GM19395 (cell line): ENCODE results near the gene APOC4.
"Not testable (repeated sequence)": the region's sequence is repeated elsewhere in the genome, so short reads cannot be mapped to it uniquely, and the experiment has no call there.

Experiments
- ATAC-seq: cut with Tn5 transposase; IDR thresholded peaks from one replicate; pipeline ENCODE4 v1.9.1; 2021; ENCODE audit warnings: mild to moderate bottlenecking, moderate library complexity; ENCODE audit not compliant: unreplicated experiment

APOC4 gene, protein sequence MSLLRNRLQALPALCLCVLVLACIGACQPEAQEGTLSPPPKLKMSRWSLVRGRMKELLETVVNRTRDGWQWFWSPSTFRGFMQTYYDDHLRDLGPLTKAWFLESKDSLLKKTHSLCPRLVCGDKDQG

DNA sequence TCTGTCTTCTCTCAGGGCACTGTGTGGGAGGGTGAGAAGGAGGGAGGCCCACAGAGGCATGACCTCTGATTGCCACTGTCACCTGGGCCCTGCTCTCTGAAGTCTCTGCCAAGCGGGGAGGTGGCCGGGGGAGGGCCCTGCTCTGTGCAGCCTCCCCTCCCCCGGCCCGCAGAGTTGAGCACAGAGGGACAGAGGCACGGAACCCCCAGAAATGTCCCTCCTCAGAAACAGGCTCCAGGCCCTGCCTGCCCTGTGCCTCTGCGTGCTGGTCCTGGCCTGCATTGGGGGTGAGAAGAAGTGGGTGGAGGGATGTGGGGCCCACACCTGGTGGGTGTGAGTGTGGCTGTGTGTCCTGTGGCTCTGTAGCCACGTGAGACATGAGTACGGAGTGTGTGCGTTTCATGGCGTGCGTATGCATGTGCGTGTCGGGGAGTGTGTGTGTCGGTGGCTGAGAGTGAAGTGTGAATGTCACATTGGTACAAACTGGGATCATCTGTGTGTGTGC is at the start of gene APOC4:
TSS of gene APOC4 (plus strand) at position 171 of the 505 bp plus-strand sequence. CDS start at position 212, 41 bp downstream.
- no peak for ATAC-seq

DNA sequence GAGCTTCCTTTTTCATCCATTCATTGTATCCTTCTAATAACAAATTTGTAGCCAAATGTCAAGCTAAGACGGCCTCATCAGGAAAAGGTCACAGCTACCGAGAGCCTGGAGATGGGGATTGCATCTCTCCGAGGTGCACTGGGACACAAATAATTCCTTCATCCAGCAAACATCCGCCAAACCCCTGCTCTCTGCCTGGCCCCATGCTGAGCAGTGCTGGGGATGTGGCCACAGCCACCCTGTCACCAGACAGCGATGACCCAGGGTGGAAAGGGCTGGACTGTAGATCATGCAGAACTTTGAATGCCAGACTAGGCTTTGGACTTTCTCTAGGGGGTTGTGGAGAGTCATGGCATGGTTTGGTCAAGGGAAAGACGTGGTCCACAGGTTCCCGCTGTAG is 49.1 kb upstream of the APOC4 start:
- no peak for ATAC-seq

DNA sequence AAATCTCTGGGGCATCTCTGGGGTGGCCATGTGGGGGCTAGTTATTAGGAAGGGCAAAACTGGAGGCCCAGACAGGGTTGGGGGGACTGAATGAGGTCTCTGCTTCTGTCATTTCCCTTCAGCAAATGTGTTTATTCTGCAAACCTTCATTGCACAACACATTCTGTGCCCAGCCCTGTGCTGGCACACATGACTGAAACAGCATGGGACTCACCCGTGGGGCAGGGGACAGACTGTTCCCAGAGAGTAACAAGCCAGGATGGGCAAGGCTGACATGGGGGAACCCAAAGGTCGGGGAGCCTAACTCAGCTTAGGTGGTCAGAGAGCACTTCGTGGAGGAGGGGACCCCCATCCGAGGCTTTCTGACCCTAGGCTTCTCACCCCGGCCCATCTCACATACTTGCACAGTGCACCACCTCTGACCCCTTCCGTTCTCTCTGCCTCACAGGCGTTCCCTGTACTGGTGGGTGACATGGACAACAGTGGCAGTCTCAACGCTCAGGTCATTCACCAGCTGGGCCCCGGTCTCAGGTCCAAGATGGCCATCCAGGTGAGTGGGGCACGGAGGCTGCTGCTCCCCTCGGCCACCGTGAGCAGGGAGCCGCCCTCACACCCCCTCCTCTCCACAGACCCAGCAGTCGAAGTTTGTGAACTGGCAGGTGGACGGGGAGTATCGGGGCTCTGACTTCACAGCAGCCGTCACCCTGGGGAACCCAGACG is 48.5 kb upstream of the APOC4 start:
- no peak for ATAC-seq

DNA sequence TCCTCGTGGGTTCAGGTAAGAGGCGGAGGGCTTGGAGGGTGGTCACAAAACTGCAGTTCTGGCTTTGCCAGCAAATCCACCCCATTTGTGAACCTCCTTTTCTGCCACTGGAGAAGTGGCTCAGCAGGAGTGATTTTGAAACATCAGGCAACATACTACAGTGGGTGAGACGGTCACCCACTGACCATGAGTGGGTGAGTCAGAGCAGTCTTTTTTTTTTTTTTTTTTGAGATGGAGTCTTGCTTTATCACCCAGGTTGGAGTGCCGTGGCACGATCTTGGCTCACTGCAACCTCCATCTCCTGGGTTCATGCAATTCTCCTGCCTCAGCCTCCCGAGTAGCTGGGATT is 48.0 kb upstream of the APOC4 start:
- no peak for ATAC-seq

DNA sequence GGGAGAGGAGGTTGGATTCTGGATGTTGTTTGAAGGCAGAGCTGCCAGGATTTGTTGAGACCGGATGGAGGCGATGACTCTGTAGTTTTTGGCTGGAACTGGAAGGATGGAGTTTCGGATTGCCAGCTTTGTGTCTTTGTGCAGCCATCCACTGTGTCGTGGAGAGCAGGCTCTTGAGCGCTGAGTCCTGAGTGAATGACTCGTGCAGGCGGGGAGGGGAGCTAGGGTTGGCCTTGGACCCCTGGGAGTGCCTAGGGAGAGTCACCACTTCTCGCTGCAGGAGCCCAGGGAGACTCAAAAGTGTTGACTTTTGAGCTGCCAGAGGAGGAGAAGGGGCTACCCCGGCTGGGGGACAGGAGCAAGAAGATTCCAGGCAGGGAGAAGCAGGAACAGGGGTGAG is 47.1 kb upstream of the APOC4 start:
- ATAC-seq, result no peak

DNA sequence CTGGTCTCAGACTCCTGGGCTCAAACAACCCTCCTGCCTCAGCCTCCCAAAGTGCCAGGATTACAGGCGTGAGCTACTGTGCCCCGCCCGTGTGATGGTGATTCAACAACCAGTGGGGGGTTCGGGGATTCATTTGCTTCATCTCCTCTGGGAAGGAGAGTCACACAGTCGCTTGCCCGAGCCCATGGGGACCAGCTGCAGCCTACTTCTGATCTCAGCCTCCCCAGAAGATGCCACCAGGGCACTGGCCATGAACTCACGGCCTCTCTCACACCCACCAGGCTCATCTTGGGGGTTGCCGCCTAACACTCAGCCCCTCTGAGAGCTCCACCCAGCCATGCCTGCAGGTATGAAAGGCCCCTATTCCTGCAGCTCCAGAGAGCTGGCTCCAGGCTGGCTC is 44.2 kb upstream of the APOC4 start:
- ATAC-seq, result no peak

DNA sequence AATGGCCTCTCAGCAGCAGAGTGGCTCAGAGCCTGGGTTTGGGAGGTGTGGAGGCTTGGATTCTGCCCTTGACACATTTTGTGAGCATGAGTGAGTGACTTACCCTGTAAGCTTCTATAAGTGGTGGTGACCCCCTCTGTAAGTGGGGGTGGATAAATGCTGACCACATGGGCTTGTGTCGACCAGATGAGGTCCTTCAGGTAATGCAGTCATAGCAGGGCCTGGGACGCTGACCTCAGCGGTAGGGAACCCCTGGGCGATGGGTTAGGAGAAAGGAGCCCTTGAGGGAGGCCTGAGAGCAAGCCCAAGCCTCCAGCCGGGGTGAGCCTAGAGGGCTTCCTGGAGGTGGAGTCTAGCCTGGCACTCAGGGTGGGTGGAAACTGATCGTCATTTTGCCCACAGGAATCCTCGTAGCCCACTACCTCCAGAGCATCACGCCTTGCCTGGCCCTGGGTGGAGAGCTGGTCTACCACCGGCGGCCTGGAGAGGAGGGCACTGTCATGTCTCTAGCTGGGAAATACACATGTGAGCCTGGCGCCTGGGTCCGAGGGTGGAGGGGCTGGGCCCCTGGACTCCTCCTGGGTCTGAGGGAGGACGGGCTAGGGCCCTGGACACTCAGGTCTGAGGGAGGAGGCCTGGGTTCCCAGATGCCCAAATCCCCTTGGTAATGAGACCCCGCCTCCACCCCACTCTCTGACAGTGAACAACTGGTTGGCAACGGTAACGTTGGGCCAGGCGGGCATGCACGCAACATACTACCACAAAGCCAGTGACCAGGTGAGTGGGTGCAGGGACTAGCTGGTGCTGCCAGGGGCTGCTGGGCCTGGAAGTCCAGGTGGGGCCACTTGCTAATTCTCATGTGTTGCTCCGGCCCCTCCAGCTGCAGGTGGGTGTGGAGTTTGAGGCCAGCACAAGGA is 41.5 kb upstream of the APOC4 start:
- no peak for ATAC-seq

DNA sequence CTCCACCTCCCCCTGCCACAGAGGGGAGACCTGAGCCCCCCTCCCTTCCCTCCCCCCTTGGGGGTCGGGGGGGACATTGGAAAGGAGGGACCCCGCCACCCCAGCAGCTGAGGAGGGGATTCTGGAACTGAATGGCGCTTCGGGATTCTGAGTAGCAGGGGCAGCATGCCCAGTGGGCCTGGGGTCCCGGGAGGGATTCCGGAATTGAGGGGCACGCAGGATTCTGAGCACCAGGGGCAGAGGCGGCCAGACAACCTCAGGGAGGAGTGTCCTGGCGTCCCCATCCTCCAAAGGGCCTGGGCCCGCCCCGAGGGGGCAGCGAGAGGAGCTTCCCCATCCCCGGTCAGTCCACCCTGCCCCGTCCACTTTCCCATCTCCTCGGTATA is 38.8 kb upstream of the APOC4 start:
- no peak for ATAC-seq

DNA sequence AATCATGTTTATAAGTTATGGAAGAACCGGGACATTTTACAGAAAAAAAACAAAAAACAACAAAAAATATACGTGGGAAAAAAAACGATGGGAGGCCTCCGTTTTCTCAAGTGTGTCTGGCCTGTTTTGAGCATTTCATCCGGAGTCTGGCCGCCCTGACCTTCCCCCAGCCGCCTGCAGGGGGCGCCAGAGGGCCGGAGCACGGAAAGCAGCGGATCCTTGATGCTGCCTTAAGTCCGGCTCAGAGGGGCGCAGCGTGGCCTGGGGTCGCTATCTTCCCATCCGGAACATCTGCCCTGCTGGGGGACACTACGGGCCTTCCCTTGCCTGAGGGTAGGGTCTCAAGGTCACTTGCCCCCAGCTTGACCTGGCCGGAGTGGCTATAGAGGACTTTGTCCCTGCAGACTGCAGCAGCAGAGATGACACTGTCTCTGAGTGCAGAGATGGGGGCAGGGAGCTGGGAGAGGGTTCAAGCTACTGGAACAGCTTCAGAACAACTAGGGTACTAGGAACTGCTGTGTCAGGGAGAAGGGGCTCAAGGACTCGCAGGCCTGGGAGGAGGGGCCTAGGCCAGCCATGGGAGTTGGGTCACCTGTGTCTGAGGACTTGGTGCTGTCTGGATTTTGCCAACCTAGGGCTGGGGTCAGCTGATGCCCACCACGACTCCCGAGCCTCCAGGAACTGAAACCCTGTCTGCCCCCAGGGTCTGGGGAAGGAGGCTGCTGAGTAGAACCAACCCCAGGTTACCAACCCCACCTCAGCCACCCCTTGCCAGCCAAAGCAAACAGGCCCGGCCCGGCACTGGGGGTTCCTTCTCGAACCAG is 38.2 kb upstream of the APOC4 start:
- no peak for ATAC-seq

DNA sequence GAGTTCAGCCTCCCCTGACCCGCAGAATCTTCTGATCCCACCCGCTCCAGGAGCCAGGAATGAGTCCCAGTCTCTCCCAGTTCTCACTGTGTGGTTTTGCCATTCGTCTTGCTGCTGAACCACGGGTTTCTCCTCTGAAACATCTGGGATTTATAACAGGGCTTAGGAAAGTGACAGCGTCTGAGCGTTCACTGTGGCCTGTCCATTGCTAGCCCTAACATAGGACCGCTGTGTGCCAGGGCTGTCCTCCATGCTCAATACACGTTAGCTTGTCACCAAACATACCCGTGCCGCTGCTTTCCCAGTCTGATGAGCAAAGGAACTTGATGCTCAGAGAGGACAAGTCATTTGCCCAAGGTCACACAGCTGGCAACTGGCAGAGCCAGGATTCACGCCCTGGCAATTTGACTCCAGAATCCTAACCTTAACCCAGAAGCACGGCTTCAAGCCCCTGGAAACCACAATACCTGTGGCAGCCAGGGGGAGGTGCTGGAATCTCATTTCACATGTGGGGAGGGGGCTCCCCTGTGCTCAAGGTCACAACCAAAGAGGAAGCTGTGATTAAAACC is 37.5 kb upstream of the APOC4 start:
- no peak for ATAC-seq

DNA sequence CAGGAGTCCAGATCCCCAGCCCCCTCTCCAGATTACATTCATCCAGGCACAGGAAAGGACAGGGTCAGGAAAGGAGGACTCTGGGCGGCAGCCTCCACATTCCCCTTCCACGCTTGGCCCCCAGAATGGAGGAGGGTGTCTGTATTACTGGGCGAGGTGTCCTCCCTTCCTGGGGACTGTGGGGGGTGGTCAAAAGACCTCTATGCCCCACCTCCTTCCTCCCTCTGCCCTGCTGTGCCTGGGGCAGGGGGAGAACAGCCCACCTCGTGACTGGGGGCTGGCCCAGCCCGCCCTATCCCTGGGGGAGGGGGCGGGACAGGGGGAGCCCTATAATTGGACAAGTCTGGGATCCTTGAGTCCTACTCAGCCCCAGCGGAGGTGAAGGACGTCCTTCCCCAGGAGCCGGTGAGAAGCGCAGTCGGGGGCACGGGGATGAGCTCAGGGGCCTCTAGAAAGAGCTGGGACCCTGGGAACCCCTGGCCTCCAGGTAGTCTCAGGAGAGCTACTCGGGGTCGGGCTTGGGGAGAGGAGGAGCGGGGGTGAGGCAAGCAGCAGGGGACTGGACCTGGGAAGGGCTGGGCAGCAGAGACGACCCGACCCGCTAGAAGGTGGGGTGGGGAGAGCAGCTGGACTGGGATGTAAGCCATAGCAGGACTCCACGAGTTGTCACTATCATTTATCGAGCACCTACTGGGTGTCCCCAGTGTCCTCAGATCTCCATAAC is 36.4 kb upstream of the APOC4 start, which contains the start of gene APOE:
TSS of gene APOE (plus strand) at position 360 of the 724 bp plus-strand sequence. CDS start 829 bp downstream, outside the sequence.
- no peak for ATAC-seq

DNA sequence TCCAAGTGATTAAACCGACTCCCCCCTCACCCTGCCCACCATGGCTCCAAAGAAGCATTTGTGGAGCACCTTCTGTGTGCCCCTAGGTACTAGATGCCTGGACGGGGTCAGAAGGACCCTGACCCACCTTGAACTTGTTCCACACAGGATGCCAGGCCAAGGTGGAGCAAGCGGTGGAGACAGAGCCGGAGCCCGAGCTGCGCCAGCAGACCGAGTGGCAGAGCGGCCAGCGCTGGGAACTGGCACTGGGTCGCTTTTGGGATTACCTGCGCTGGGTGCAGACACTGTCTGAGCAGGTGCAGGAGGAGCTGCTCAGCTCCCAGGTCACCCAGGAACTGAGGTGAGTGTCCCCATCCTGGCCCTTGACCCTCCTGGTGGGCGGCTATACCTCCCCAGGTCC is 34.4 kb upstream of the APOC4 start:
- no peak for ATAC-seq

DNA sequence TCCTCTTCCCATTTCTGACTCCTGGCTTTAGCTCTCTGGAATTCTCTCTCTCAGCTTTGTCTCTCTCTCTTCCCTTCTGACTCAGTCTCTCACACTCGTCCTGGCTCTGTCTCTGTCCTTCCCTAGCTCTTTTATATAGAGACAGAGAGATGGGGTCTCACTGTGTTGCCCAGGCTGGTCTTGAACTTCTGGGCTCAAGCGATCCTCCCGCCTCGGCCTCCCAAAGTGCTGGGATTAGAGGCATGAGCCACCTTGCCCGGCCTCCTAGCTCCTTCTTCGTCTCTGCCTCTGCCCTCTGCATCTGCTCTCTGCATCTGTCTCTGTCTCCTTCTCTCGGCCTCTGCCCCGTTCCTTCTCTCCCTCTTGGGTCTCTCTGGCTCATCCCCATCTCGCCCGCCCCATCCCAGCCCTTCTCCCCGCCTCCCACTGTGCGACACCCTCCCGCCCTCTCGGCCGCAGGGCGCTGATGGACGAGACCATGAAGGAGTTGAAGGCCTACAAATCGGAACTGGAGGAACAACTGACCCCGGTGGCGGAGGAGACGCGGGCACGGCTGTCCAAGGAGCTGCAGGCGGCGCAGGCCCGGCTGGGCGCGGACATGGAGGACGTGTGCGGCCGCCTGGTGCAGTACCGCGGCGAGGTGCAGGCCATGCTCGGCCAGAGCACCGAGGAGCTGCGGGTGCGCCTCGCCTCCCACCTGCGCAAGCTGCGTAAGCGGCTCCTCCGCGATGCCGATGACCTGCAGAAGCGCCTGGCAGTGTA is 33.8 kb upstream of the APOC4 start:
- no peak for ATAC-seq

DNA sequence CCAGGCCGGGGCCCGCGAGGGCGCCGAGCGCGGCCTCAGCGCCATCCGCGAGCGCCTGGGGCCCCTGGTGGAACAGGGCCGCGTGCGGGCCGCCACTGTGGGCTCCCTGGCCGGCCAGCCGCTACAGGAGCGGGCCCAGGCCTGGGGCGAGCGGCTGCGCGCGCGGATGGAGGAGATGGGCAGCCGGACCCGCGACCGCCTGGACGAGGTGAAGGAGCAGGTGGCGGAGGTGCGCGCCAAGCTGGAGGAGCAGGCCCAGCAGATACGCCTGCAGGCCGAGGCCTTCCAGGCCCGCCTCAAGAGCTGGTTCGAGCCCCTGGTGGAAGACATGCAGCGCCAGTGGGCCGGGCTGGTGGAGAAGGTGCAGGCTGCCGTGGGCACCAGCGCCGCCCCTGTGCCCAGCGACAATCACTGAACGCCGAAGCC is 33.2 kb upstream of the APOC4 start:
- ATAC-seq, result no peak

DNA sequence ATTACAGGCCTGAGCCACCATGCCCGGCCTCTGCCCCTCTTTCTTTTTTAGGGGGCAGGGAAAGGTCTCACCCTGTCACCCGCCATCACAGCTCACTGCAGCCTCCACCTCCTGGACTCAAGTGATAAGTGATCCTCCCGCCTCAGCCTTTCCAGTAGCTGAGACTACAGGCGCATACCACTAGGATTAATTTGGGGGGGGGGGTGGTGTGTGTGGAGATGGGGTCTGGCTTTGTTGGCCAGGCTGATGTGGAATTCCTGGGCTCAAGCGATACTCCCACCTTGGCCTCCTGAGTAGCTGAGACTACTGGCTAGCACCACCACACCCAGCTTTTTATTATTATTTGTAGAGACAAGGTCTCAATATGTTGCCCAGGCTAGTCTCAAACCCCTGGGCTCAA is 32.3 kb upstream of the APOC4 start:
- ATAC-seq, result no peak

DNA sequence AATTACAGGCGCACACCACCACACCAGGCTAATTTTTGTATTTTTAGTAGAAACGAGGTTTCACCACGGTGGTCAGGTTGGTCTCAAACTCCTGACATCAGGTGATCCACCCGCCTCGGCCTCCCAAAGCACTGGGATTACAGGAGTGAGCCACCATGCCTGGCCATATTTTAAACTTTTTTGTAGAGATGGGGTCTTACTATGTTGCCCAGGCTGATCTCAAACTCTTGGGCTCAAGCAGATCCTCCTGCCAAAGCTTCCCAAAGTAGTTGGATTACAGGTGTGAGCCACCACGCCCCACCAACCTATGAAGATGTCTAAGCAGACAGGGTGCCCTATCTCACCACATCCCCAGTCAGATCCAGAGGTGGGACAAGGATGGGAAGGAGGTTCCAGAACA is 30.1 kb upstream of the APOC4 start:
- not testable (repeated sequence) for ATAC-seq

DNA sequence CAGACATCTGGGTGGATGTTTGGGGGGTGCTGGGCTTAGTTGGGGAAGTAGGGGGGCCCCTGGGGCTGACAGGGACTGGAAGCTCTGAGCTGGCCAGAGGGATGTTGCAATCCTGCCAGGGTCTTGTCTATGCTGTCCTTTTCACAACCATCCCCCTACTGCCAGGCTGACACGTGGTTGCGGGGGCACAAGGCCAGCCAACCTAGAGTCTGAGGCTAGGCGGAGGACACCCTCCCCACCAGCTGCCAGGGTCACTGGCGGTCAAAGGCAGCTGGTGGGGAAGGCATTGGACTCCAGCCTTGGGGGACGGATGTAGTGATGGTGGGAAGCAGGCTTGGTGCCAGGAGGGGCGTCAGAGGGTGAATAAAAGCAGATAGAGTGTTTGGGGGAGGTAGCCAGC is 29.2 kb upstream of the APOC4 start:
- no peak for ATAC-seq

DNA sequence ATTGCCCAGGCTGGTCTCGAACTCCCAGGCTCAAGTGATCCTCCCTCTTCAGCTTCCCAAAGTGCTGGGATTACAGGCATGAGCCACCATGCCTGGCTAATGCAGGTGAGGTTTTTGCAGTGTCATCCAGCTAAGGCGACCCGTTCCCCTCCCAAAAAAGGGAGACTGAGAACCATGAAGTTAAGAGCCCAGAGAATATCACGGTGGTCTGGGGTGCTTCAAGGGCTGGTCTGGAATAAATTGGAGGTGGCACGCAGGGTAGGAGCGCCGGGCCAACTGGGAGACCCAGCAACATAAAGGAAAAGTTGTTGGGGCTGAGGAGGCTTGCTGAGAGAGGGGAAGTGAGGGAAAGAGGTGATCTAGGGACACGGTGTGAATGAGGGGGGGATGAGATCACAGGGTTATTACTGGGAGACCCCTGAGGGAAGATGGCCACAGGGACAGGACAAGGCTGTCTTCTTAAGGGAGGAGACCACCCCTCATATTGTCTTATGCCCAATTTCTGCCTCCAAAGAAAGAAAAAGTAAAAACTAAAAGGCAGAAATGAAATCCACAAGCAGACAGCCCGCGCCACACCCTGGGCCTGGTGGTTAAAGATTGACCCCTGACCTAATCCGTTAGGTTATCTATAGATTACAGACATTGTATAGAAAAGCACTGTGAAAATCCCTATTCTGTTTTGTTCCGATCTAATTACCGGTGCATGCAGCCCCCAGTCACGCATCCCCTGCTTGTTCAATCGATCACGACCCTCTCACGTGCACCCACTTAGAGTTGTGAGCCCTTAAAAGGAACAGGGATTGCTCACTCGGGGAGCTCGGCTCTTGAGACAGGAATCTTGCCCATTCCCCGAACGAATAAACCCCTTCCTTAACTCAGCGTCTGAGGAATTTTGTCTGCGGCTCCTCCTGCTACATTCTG is 28.3 kb upstream of the APOC4 start:
- not testable (repeated sequence) for ATAC-seq
